ENCODE measurements around the gene KIAA1958. TPM values are rescaled to one million over a fixed set of nuclear protein-coding genes. Genes with fewer than 3 reads are reported as not detected.
A peak's percentile ranks its signal among the peaks of the same experiment; 100 is the strongest.

The KIAA1958 gene
- total RNA-seq, 4 donors from 2014 or later, result 13.1 to 17.2 (median 16.7) TPM

GRCh38 chr9:112717661-112718331, 231.2 kb downstream of the KIAA1958 start, which contains the start of gene INIP:
Gene INIP, minus strand, starts transcription at chr9:112718117. Its CDS starts 1,632 bp downstream, at chr9:112716485.
- DNase-seq, result peak; percentile 96 to 98 (median 97)
- H3K36me3 ChIP-seq, result no peaks in the 10 kb centered on the region
- H3K4me1 ChIP-seq, result peaks cover 0 to 15% (median 3%) of the 10 kb centered on the region in 4 donors
- peak within 1 kb of the TSS; percentile 82 to 92 (median 88) for H3K27ac ChIP-seq
- H3K4me3 ChIP-seq, result peak within 1 kb of the TSS; percentile 58 to 91 (median 68)
- no peaks in the 10 kb centered on the region for H3K9me3 ChIP-seq
- TF ChIP-seq POLR2A (IDR thresholded peaks at IDR 0.05) (peak; percentile 76 to 86), CTCF (IDR thresholded peaks at IDR 0.05) (peak in 3 of 6 experiments; percentile 21 to 25 (median 22))
- no peaks in the 10 kb centered on the region for H3K27me3 ChIP-seq

Other genes with a start within 250 kb of the KIAA1958 start
- gene PTBP3, start 153.2 kb upstream of the KIAA1958 start, total RNA-seq, result 100 to 1,000 TPM in 1 of 4 donors, 10 to 100 TPM in 3; 52.1 to 126 (median 71.0) TPM
- 10 to 100 TPM; 23.6 to 60.7 (median 39.9) TPM for gene HSDL2, start 106.7 kb upstream of the KIAA1958 start, total RNA-seq
- gene INIP, start 231.3 kb downstream of the KIAA1958 start, total RNA-seq, result 10 to 100 TPM; 15.0 to 24.0 (median 21.3) TPM

Measured in Peyer's patch (tissue), 4 donors.